GM12878 (cell line): ENCODE data around the gene GRN. TPM values are rescaled to one million over a fixed set of nuclear protein-coding genes. Genes with fewer than 3 reads are reported as not detected.

Source experiments
- CBX5 ChIP-seq: sonication (generic); IDR thresholded peaks from 2 replicates; pipeline ENCODE4 v1.6.1; 2016; ENCODE audit warnings: low read depth, moderate library complexity, mild to moderate bottlenecking, inconsistent platforms
- FOXM1 ChIP-seq: IDR thresholded peaks from 2 replicates; pipeline ENCODE4 v1.6.1; 2012; ENCODE audit warnings: low read depth, mild to moderate bottlenecking, inconsistent platforms, low read length, moderate library complexity
- MXI1 ChIP-seq: fragments of 150-350 bp; IDR thresholded peaks from 2 replicates; pipeline ENCODE4 v1.6.1; 2011; ENCODE audit warnings: low read depth, mild to moderate bottlenecking, inconsistent platforms, low read length, improper control_type of control experiment
- NFIC ChIP-seq: IDR thresholded peaks from 2 replicates; pipeline ENCODE4 v1.6.1; 2012; ENCODE audit warnings: low read depth, mild to moderate bottlenecking, inconsistent platforms, low read length, moderate library complexity
- NFYB ChIP-seq: IDR thresholded peaks from 2 replicates; pipeline ENCODE4 v1.6.1; 2011; ENCODE audit warnings: low read depth, mild to moderate bottlenecking, low read length, improper control_type of control experiment, moderate library complexity; ENCODE audit not compliant: insufficient read depth
- NKRF ChIP-seq: fragments of 450-650 bp; conservative IDR thresholded peaks from 2 replicates; pipeline ENCODE4 v1.6.1; 2017; ENCODE audit warnings: mild to moderate bottlenecking, moderate library complexity
- RELB ChIP-seq: fragments of 450-650 bp; IDR thresholded peaks from 2 replicates; pipeline ENCODE4 v1.6.1; 2017; ENCODE audit warnings: low read depth, mild to moderate bottlenecking, moderate library complexity
- ZBTB4 ChIP-seq: fragments of 450-650 bp; formaldehyde crosslinking; IDR thresholded peaks from 2 replicates; pipeline ENCODE4 v1.4.0; 2022; ENCODE audit warnings: mild to moderate bottlenecking, moderate library complexity
- polyA plus RNA-seq, 11 experiments: library from polyadenylated mRNA; depleted of rRNA in 4 of 11; unstranded in 6 of 11; stranded (reverse) in 5 of 11; fragments of >200 nt; fragmentation: Nextera tagmentation in 4 of 11; fragmentation: Illumina TruSeq in 1 of 11; extraction: Ambion mirVana in 4 of 11; extraction: Trizol in 1 of 11; gene quantifications; 1 replicate in 1 of 11; 2 replicates in 10 of 11; pipeline versions ENCODE4 v1.2.1 to v1.2.3, GENCODE V29; 2011 to 2016; ENCODE audit warnings: inconsistent platforms in 2 of 11, missing spikeins in 2 of 11, low read depth in 1 of 11
- total RNA-seq, 4 experiments: library from RNA; depleted of rRNA in 3 of 4; stranded (reverse); fragments of >200 nt in 3 of 4; fragmentation: Illumina TruSeq in 1 of 4; extraction: Trizol in 1 of 4; gene quantifications; 2 replicates each; pipeline versions ENCODE4 v1.2.1 to v1.2.3, GENCODE V29; 2013 to 2021

Gene GRN
- total and polyA plus RNA-seq, 10 of the 15 experiments (the other 5 are each of a cell fraction or from before 2014, with no cell fraction given) = 22.3 to 389 (median 139) TPM

- no peak for TF ChIP-seq ZBTB4
- peak; percentile 63 for TF ChIP-seq MXI1
- no peak for TF ChIP-seq NFIC
- peak; percentile 88 for TF ChIP-seq NKRF
- no peak for TF ChIP-seq NFYB
- no peak for TF ChIP-seq CBX5
- TF ChIP-seq FOXM1 = no peak
- TF ChIP-seq RELB = peak; percentile 52; the same call in 1 of the 2 replicates
Observed at GRCh38 chr17:44324571-44325275, 20.4 kb upstream of the GRN start, which contains the start of gene SLC25A39 (continued).
